CD14-positive monocyte (primary cell): ENCODE data around the gene FRMD4A. TPM values are rescaled to one million over a fixed set of nuclear protein-coding genes. Genes with fewer than 3 reads are reported as not detected.

Source experiments
- DNase-seq, 3 donors: peaks; one replicate each; pipeline ENCODE4 v3.0.0-alpha.2; 2011 to 2022
- H2AFZ ChIP-seq: 2 replicates; pipeline ENCODE4 v1.6.0; 2012; ENCODE audit warnings: mild to moderate bottlenecking, low read depth, low read length, inconsistent platforms; ENCODE audit not compliant: insufficient read depth, poor library complexity, severe bottlenecking
- H3K27ac ChIP-seq, 2 donors: 1 replicate in 1 of 2; 2 replicates in 1 of 2; pipeline ENCODE4 v1.5.1; 2012 to 2013; ENCODE audit warnings: low read length in 2 of 2, control low read depth in 1 of 2, inconsistent platforms in 1 of 2, low read depth in 1 of 2, mild to moderate bottlenecking in 1 of 2
- H3K27me3 ChIP-seq, 2 donors: one replicate each; pipeline versions ENCODE4 v1.6.0 to v1.6.1; 2011 to 2013; ENCODE audit warnings: low read length in 2 of 2; ENCODE audit not compliant: control insufficient read depth in 2 of 2, insufficient read depth in 2 of 2
- H3K36me3 ChIP-seq, 2 donors: replicated peaks in 1 of 2; 1 replicate in 1 of 2; 2 replicates in 1 of 2; pipeline versions ENCODE4 v1.5.1 to v1.6.1; 2012 to 2013; ENCODE audit warnings: low read length in 2 of 2, control low read depth in 1 of 2, inconsistent platforms in 1 of 2, mild to moderate bottlenecking in 1 of 2; ENCODE audit not compliant: insufficient read depth in 2 of 2, control insufficient read depth in 1 of 2
- H3K4me1 ChIP-seq, 2 donors: 1 replicate in 1 of 2; 2 replicates in 1 of 2; pipeline versions ENCODE4 v1.5.1 to v1.6.1; 2012 to 2013; ENCODE audit warnings: low read length in 2 of 2, control low read depth in 1 of 2, inconsistent platforms in 1 of 2, mild to moderate bottlenecking in 1 of 2, moderate library complexity in 1 of 2; ENCODE audit not compliant: insufficient read depth in 2 of 2, control insufficient read depth in 1 of 2
- H3K4me2 ChIP-seq: replicated peaks from 2 replicates; pipeline ENCODE3; 2012; ENCODE audit warnings: low read length, moderate library complexity, mild to moderate bottlenecking; ENCODE audit not compliant: poor library complexity, severe bottlenecking; ENCODE audit errors: extremely low read depth
- H3K4me3 ChIP-seq, 3 experiments: fragments of 200-600 bp in 1 of 3; sonication (generic) in 1 of 3; replicated peaks in 1 of 3; 1 replicate in 2 of 3; 2 replicates in 1 of 3; pipeline ENCODE4 v1.5.1; 2011 to 2013; ENCODE audit warnings: low read length in 3 of 3, mild to moderate bottlenecking in 3 of 3, control low read depth in 2 of 3, low read depth in 2 of 3, inconsistent platforms in 1 of 3, moderate library complexity in 1 of 3
- H3K79me2 ChIP-seq: 2 replicates; pipeline ENCODE4 v1.6.0; 2012; ENCODE audit warnings: mild to moderate bottlenecking, control low read depth, inconsistent platforms, low read length, moderate library complexity; ENCODE audit not compliant: insufficient read depth
- H3K9ac ChIP-seq: 2 replicates; pipeline ENCODE4 v1.6.0; 2017; ENCODE audit warnings: low read length, mild to moderate bottlenecking; ENCODE audit not compliant: insufficient read depth, poor library complexity, severe bottlenecking
- H3K9me3 ChIP-seq, 2 donors: replicated peaks in 1 of 2; 1 replicate in 1 of 2; 2 replicates in 1 of 2; pipeline versions ENCODE4 v1.5.1 to v1.6.1; 2012 to 2013; ENCODE audit warnings: low read length in 2 of 2, control low read depth in 1 of 2; ENCODE audit not compliant: control insufficient read depth in 1 of 2, insufficient read depth in 1 of 2
- H4K20me1 ChIP-seq: 2 replicates; pipeline ENCODE4 v1.6.0; 2012; ENCODE audit warnings: mild to moderate bottlenecking, low read length, control low read depth, moderate library complexity; ENCODE audit not compliant: insufficient read depth
- H3K27ac Mint-ChIP-seq, 7 donors: one replicate each; pipeline ENCODE4 v1.8.0; 2020; ENCODE audit warnings: mild to moderate bottlenecking in 7 of 7, mixed read lengths in 7 of 7, moderate library complexity in 6 of 7, inconsistent platforms in 2 of 7
- H3K27me3 Mint-ChIP-seq, 3 donors: one replicate each; pipeline ENCODE4 v1.8.0; 2021 to 2022; ENCODE audit warnings: low read depth in 3 of 3, mild to moderate bottlenecking in 3 of 3, mixed read lengths in 3 of 3, moderate library complexity in 3 of 3, inconsistent platforms in 1 of 3
- H3K36me3 Mint-ChIP-seq, 2 donors: one replicate each; pipeline ENCODE4 v1.8.0; 2020; ENCODE audit warnings: mixed read lengths in 2 of 2, inconsistent platforms in 1 of 2, mild to moderate bottlenecking in 1 of 2
- H3K4me1 Mint-ChIP-seq: one replicate; pipeline ENCODE4 v1.8.0; 2020; ENCODE audit warnings: mild to moderate bottlenecking, mixed read lengths
- H3K4me3 Mint-ChIP-seq, 2 donors: one replicate each; pipeline ENCODE4 v1.8.0; 2020; ENCODE audit warnings: mild to moderate bottlenecking in 2 of 2, mixed read lengths in 2 of 2, moderate library complexity in 1 of 2
- H3K9me3 Mint-ChIP-seq, 7 donors: one replicate each; pipeline ENCODE4 v1.8.0; 2020 to 2022; ENCODE audit warnings: mixed read lengths in 7 of 7, mild to moderate bottlenecking in 6 of 7, moderate library complexity in 6 of 7, inconsistent platforms in 2 of 7
- WGBS: methylation state at CpG from one replicate; pipeline ENCODE4 v1.1.5; 2013; ENCODE audit warnings: missing lambda C conversion rate; ENCODE audit not compliant: insufficient coverage; 5-methylcytosine and 5-hydroxymethylcytosine counted together
- intact Hi-C, 2 donors: fragments of 100-400 bp; cut with micrococcal nuclease; formaldehyde crosslinking; loops; one replicate each; pipeline versions ENCODE4 v1.15.0 to v1.15.1; 2023
- polyA plus RNA-seq, 3 donors: library from polyadenylated mRNA; depleted of rRNA in 1 of 3; unstranded in 2 of 3; stranded (reverse) in 1 of 3; fragments of 300-500 nt in 2 of 3; fragments of >200 nt in 1 of 3; fragmentation: Illumina TruSeq in 2 of 3; gene quantifications; 1 replicate in 2 of 3; 2 replicates in 1 of 3; pipeline ENCODE4 v1.2.3, GENCODE V29; 2012 to 2021
- TF ChIP-seq, protein P1 (sequence below): fragments of 200-600 bp; IDR thresholded peaks from one replicate; pipeline ENCODE4 v1.8.0; 2022; ENCODE audit warnings: antibody characterized with exemption, mild to moderate bottlenecking

FRMD4A gene
- polyA plus RNA-seq, 3 donors: 0.12 TPM; not detected in 2

DNA sequence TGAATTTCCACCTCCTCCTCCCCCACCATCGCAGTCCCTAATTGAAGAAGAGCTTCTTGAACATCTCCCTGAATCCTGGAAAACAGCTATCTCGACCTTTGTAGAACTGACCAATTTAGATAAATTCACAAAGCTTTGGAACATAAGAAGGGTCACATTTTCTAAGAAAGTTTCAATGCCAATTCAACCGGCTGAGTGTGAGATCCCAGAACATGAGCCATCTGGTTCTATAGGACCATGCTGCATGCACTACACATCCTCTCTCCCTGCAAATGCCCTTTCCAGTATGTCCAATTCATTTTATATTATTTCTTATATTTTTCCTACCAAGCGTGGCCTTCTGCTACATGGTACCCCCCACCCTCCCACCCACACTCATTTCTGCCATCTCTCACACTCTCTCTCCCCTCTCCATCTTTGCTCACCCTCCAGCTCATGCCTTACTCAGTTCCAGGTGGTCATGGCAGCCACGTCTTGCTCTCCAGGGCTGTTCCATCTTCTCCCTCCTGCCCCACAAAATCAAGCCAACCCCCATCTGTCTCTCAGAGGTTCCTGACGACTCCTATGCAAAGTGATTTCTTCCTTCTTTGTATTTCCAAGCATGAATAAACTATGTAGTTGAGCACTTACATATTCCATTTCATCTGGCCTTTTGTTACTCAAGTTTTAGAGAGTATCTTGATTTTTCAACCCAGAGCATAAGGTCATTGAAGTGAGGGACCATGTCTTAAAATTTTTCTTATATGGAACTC lies 19.3 kb downstream of the FRMD4A start:
- no peak overlapping the region for H2AFZ ChIP-seq
- H4K20me1 ChIP-seq: no peaks in the 10 kb centered on the region
- no peak for DNase-seq
- peak overlapping the region in 1 of 7 donors; percentile 25 for H3K27ac Mint-ChIP-seq
- no peak overlapping the region for H3K9ac ChIP-seq
- peaks cover 0 to 10% (median 3%) of the 10 kb centered on the region in 7 donors for H3K9me3 Mint-ChIP-seq
- H3K36me3 ChIP-seq: no peaks in the 10 kb centered on the region
- WGBS: 91% methylated on average over 5 of the region's 6 CpGs
- no peaks in the 10 kb centered on the region for H3K9me3 ChIP-seq
- no peak overlapping the region for H3K4me3 ChIP-seq
- H3K27ac ChIP-seq: no peak overlapping the region
- H3K27me3 Mint-ChIP-seq: peaks cover 0 to 6% (median 5%) of the 10 kb centered on the region in 3 donors
- no peaks in the 10 kb centered on the region for H3K79me2 ChIP-seq
- H3K4me3 Mint-ChIP-seq: no peak overlapping the region
- peaks cover 27% of the 10 kb centered on the region for H3K4me1 Mint-ChIP-seq
- H3K36me3 Mint-ChIP-seq: no peaks in the 10 kb centered on the region
- no peaks in the 10 kb centered on the region for H3K27me3 ChIP-seq
- intact Hi-C loops: no loop called here
- H3K4me2 ChIP-seq: no peak overlapping the region
- H3K4me1 ChIP-seq: peaks cover 15% of the 10 kb centered on the region in 2 donors
- TF ChIP-seq, protein P1, sequence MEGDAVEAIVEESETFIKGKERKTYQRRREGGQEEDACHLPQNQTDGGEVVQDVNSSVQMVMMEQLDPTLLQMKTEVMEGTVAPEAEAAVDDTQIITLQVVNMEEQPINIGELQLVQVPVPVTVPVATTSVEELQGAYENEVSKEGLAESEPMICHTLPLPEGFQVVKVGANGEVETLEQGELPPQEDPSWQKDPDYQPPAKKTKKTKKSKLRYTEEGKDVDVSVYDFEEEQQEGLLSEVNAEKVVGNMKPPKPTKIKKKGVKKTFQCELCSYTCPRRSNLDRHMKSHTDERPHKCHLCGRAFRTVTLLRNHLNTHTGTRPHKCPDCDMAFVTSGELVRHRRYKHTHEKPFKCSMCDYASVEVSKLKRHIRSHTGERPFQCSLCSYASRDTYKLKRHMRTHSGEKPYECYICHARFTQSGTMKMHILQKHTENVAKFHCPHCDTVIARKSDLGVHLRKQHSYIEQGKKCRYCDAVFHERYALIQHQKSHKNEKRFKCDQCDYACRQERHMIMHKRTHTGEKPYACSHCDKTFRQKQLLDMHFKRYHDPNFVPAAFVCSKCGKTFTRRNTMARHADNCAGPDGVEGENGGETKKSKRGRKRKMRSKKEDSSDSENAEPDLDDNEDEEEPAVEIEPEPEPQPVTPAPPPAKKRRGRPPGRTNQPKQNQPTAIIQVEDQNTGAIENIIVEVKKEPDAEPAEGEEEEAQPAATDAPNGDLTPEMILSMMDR: no peak

DNA sequence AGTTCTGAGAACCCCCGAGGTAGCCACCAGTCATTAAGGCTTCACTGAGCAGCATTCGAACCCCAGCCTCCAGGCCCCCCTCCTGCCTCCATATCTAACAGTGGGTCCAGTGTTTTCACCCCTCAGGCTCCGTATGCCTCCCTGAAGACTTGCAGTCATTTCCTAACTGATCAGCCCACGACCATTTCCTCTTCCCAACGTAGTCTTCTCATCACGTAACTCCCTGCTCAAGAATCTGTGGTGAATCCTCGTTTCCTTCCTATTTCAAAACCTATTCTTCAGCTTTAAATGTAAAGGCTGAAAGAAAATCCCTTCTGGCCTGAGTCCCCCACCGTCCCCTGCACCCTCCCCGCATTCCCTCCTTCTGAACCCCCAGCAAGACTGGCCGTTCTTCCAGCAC lies 21.1 kb downstream of the FRMD4A start:
- Histone ChIP-seq H3K4me3 (no peak overlapping the region), H3K4me2 (no peak overlapping the region), H3K27me3 (no peaks in the 10 kb centered on the region), H3K36me3 (no peaks in the 10 kb centered on the region), H4K20me1 (no peaks in the 10 kb centered on the region), H3K27ac (no peak overlapping the region), H2AFZ (peak overlapping the region; percentile 35), H3K4me1 (peaks cover 20 to 24% of the 10 kb centered on the region in 2 donors), H3K9me3 (no peaks in the 10 kb centered on the region), H3K79me2 (no peaks in the 10 kb centered on the region), H3K9ac (no peak overlapping the region)
- Mint-ChIP-seq H3K4me1 (peaks cover 42% of the 10 kb centered on the region), H3K27ac (peak overlapping the region in 1 of 7 donors; percentile 50), H3K9me3 (peaks cover 0 to 5% (median 2%) of the 10 kb centered on the region in 7 donors), H3K27me3 (peaks cover 0 to 2% (median under 1%) of the 10 kb centered on the region in 3 donors), H3K36me3 (no peaks in the 10 kb centered on the region), H3K4me3 (peak overlapping the region in 1 of 2 donors; percentile 56)
- peak in 1 of 3 donors; percentile 10 for DNase-seq
- intact Hi-C loops: no loop called here
- 23% methylated on average over 8 of the region's 10 CpGs for WGBS
- TF ChIP-seq, protein P1: no peak
